ENCODE data around the gene MBD4.

DNA sequence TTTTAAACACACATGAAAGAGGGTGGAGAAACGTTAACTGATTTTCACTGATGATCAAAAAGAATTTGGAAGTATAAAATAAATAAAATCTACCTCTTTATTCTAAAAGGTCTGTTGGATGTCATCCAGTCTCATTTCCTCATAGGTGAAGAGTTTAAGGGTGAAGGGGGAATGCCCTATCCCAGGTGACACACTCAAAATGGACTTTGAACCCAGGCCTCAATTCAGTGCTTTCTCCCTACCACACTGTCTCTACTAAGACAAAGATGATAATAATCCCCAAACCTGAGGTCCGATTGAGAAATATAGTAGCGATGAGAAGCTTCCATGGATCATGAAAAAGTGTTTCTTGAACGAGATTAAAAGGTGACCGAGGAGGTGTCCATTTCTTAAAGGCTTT lies 6.2 kb downstream of the MBD4 start:
- TF ChIP-seq, protein P1, sequence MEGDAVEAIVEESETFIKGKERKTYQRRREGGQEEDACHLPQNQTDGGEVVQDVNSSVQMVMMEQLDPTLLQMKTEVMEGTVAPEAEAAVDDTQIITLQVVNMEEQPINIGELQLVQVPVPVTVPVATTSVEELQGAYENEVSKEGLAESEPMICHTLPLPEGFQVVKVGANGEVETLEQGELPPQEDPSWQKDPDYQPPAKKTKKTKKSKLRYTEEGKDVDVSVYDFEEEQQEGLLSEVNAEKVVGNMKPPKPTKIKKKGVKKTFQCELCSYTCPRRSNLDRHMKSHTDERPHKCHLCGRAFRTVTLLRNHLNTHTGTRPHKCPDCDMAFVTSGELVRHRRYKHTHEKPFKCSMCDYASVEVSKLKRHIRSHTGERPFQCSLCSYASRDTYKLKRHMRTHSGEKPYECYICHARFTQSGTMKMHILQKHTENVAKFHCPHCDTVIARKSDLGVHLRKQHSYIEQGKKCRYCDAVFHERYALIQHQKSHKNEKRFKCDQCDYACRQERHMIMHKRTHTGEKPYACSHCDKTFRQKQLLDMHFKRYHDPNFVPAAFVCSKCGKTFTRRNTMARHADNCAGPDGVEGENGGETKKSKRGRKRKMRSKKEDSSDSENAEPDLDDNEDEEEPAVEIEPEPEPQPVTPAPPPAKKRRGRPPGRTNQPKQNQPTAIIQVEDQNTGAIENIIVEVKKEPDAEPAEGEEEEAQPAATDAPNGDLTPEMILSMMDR (IDR thresholded peaks at IDR 0.05; ENCODE audit: insufficient read depth, low read depth, low read length) = no peak
- TF ChIP-seq EZH2 (IDR thresholded peaks at IDR 0.05; ENCODE audit: insufficient read depth, low read length) = no peak

Data from astrocyte (in vitro differentiated cells and primary cell).